ENCODE measurements around the gene KCNN4. TPM values are rescaled to one million over a fixed set of nuclear protein-coding genes. Genes with fewer than 3 reads are reported as not detected.

Gene KCNN4
- polyA plus RNA-seq, 1 donor from 2014 or later, result not detected

GRCh38 chr19:43751466-43752220, 29.1 kb downstream of the KCNN4 start:
- no peak for TF ChIP-seq EP300 (conservative IDR thresholded peaks at IDR 0.05; ENCODE audit: poor library complexity, severe bottlenecking)
- Histone ChIP-seq H3K9ac (ENCODE audit: low read length) (no peak overlapping the region), H3K79me2 (replicated peaks; ENCODE audit: insufficient read depth, low read length) (peaks cover 22% of the 10 kb centered on the region), H2AFZ (ENCODE audit: low read depth, low read length) (no peak overlapping the region), H3K4me2 (ENCODE audit: low read length) (no peak overlapping the region), H3K36me3 (ENCODE audit: insufficient read depth, low read length) (no peaks in the 10 kb centered on the region), H3F3A (ENCODE audit: insufficient read depth, low read length, poor library complexity, severe bottlenecking) (no peaks in the 10 kb centered on the region), H4K20me1 (ENCODE audit: insufficient read depth) (no peaks in the 10 kb centered on the region), H3K9me2 (ENCODE audit: insufficient read depth, low read length) (no peaks in the 10 kb centered on the region), H3K9me3 (ENCODE audit: low read length) (no peaks in the 10 kb centered on the region), H3K4me3 (ENCODE audit: low read length) (no peak overlapping the region), H3K27ac (ENCODE audit: low read length) (no peak overlapping the region), H3K27me3 (ENCODE audit: insufficient read depth, low read depth, low read length) (no peaks in the 10 kb centered on the region)

GRCh38 chr19:43749898-43750297, 30.9 kb downstream of the KCNN4 start:
- Histone ChIP-seq H4K20me1 (ENCODE audit: insufficient read depth) (no peaks in the 10 kb centered on the region), H3K79me2 (replicated peaks; ENCODE audit: insufficient read depth, low read length) (peaks cover 22% of the 10 kb centered on the region), H3K9ac (ENCODE audit: low read length) (no peak overlapping the region), H3K27me3 (ENCODE audit: insufficient read depth, low read depth, low read length) (no peaks in the 10 kb centered on the region), H3K4me3 (ENCODE audit: low read length) (no peak overlapping the region), H3F3A (ENCODE audit: insufficient read depth, low read length, poor library complexity, severe bottlenecking) (no peaks in the 10 kb centered on the region), H3K36me3 (ENCODE audit: insufficient read depth, low read length) (no peaks in the 10 kb centered on the region), H3K27ac (ENCODE audit: low read length) (no peak overlapping the region), H2AFZ (ENCODE audit: low read depth, low read length) (no peak overlapping the region), H3K9me3 (ENCODE audit: low read length) (no peaks in the 10 kb centered on the region), H3K4me2 (ENCODE audit: low read length) (no peak overlapping the region), H3K9me2 (ENCODE audit: insufficient read depth, low read length) (no peaks in the 10 kb centered on the region)
- TF ChIP-seq, protein P1, sequence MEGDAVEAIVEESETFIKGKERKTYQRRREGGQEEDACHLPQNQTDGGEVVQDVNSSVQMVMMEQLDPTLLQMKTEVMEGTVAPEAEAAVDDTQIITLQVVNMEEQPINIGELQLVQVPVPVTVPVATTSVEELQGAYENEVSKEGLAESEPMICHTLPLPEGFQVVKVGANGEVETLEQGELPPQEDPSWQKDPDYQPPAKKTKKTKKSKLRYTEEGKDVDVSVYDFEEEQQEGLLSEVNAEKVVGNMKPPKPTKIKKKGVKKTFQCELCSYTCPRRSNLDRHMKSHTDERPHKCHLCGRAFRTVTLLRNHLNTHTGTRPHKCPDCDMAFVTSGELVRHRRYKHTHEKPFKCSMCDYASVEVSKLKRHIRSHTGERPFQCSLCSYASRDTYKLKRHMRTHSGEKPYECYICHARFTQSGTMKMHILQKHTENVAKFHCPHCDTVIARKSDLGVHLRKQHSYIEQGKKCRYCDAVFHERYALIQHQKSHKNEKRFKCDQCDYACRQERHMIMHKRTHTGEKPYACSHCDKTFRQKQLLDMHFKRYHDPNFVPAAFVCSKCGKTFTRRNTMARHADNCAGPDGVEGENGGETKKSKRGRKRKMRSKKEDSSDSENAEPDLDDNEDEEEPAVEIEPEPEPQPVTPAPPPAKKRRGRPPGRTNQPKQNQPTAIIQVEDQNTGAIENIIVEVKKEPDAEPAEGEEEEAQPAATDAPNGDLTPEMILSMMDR (IDR thresholded peaks at IDR 0.05; ENCODE audit: poor library complexity, severe bottlenecking), result no peak
- TF ChIP-seq EZH2 (IDR thresholded peaks at IDR 0.05; ENCODE audit: borderline replicate concordance, insufficient read depth, low read length, poor library complexity, severe bottlenecking) (no peak), TAF1 (IDR thresholded peaks at IDR 0.05; ENCODE audit: low read depth) (no peak), POLR2AphosphoS5 (IDR thresholded peaks at IDR 0.05) (no peak), MXI1 (conservative IDR thresholded peaks at IDR 0.05; ENCODE audit: poor library complexity, severe bottlenecking) (no peak)

DNA sequence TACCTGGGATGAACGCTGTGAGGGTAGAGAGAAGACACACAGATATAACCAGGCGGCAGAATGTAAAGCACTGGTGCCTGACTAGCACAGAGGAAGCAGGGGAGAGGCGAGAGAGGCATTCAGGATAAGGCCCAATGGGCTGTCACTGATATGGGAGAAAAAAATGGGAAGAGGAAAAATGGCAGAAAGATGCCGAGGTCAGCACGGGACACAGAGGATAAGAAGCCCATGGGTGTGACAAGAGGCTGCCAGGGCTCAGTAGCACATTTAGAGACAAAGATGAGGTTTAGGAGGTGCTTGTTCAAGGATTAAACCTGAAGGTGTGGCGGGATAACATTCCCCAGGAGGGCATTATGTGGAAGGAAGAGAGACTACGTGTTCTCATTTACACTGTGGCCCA, 31.6 kb downstream of the KCNN4 start:
- no peaks in the 10 kb centered on the region for H3K9me2 ChIP-seq (ENCODE audit: insufficient read depth, low read length)
- H3K36me3 ChIP-seq (ENCODE audit: insufficient read depth, low read length), result no peaks in the 10 kb centered on the region
- H3K4me3 ChIP-seq (ENCODE audit: low read length), result no peak overlapping the region
- peaks cover 21% of the 10 kb centered on the region for H3K79me2 ChIP-seq (replicated peaks; ENCODE audit: insufficient read depth, low read length)
- H3K9me3 ChIP-seq (ENCODE audit: low read length), result no peaks in the 10 kb centered on the region
- H3F3A ChIP-seq (ENCODE audit: insufficient read depth, low read length, poor library complexity, severe bottlenecking), result no peaks in the 10 kb centered on the region
- no peak overlapping the region for H3K27ac ChIP-seq (ENCODE audit: low read length)
- no peak overlapping the region for H3K9ac ChIP-seq (ENCODE audit: low read length)
- TF ChIP-seq, protein P1 (IDR thresholded peaks at IDR 0.05; ENCODE audit: poor library complexity, severe bottlenecking), result no peak
- TF ChIP-seq TAF1 (IDR thresholded peaks at IDR 0.05; ENCODE audit: low read depth), result no peak
- no peak for TF ChIP-seq POLR2AphosphoS5 (IDR thresholded peaks at IDR 0.05)
- TF ChIP-seq RAD21 (conservative IDR thresholded peaks at IDR 0.05), result no peak
- TF ChIP-seq REST (IDR thresholded peaks at IDR 0.05; ENCODE audit: borderline replicate concordance), result no peak
- no peak for TF ChIP-seq MXI1 (conservative IDR thresholded peaks at IDR 0.05; ENCODE audit: poor library complexity, severe bottlenecking)
- TF ChIP-seq EZH2 (IDR thresholded peaks at IDR 0.05; ENCODE audit: borderline replicate concordance, insufficient read depth, low read length, poor library complexity, severe bottlenecking), result no peak
- TF ChIP-seq SMC3 (conservative IDR thresholded peaks at IDR 0.05; ENCODE audit: poor library complexity), result no peak
- TF ChIP-seq EP300 (conservative IDR thresholded peaks at IDR 0.05; ENCODE audit: poor library complexity, severe bottlenecking), result no peak
- no peaks in the 10 kb centered on the region for H4K20me1 ChIP-seq (ENCODE audit: insufficient read depth)
- no peak overlapping the region for H3K4me2 ChIP-seq (ENCODE audit: low read length)
- no peak overlapping the region for H2AFZ ChIP-seq (ENCODE audit: low read depth, low read length)
- no peaks in the 10 kb centered on the region for H3K27me3 ChIP-seq (ENCODE audit: insufficient read depth, low read depth, low read length)

All from neural cell (in vitro differentiated cells).